Measurements from ENCODE around the gene CHCHD6.
A peak's percentile ranks its signal among the peaks of the same experiment; 100 is the strongest.

Gene CHCHD6

GRCh38 chr3:126946405-126946804 lies 242.4 kb downstream of the CHCHD6 start:
- DNase-seq, result no peak

DNA sequence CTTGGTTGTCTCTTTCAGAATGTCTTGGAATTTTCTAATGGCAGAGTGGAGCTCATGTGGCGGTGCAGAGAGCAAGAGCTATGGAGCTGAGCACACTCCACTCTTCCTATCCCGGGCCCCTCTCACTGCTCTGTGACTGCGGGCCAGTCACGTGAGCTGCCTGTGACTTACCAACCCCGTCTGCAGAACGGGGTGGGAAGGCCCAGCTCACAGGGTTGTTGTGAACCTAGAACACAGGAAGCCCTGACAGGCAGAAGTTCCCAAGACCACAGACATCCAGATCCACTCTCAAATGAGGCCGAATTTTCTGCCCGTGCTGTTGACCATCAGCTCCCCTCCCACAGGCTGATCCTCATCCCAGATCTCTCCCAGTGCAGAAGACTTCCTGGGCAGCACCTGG lies 243.4 kb downstream of the CHCHD6 start:
- peak; percentile 22 for DNase-seq

GRCh38 chr3:126948980-126949535 lies 245.0 kb downstream of the CHCHD6 start:
- no peak for DNase-seq

GRCh38 chr3:126951561-126951960 lies 247.5 kb downstream of the CHCHD6 start:
- no peak for DNase-seq

DNA sequence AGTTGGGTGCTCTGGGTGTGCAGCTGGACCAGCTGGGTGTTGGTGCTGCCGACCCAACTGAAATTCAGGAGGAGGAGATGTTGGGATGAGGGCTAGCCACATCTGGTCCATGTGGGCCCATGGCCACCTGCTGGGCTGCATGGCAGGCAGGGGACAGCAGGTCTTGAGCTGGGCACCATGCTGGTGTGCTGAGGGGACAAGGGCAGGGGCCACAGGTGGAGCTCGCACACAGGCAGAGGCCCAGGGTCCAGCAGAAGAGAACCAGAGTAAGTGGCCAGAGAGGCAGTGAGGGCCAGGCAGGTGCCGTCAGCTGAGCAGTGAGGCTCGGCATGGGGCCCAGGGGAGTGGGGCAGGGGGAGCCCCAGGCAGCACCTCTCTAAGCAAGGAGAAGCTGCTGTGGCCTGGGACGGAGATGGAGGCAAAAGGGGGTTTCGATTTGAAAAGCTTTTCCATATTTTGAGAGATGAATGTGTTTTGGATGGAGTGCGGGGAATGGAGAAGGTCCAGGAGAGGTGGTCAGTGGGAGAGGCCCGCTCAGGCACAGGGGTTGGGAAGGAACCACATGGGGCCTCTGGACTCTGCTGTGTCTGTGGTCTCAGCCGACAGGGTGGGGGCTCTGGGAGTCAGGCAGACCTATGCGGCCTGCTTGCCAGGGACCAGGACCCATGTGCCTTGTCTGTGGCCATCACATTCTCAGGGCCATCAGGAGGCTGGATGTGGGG lies 248.4 kb downstream of the CHCHD6 start:
- DNase-seq, result no peak

DNA sequence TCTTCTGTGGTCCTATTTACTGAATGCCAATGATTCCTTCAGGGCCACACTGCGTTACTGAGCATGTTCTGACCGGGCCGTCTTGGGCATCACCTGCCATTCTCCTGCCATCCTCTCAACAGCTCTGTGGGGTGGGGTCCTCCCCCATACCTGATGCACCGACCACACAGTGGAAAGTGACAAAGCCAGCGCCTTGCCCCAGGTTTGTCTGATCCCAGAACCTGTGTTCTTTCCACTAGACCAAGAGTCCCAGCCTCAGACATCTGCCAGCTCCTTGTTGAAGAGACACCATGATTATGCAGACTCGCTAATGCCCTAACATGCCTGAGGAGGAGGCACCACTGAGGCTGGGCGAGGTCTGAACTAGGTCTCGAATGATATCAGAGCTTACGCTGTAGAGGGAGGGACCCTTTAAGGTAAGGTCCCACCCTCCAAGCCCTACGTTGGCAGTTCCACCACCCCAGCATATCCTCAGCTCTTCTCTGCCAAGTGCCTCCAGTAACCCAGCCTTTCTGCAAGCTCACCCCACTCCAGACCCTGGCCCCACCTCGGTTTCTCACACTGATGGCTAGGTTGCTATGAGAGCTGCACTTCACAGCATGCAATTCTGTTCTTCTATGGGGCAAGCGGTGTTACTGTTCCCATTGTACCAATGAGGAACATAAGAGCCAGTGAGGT lies 249.1 kb downstream of the CHCHD6 start:
- DNase-seq, result no peak

GRCh38 chr3:126954141-126954842 lies 250.3 kb downstream of the CHCHD6 start:
- DNase-seq, result peak; percentile 74

GRCh38 chr3:126955004-126955790 lies 251.2 kb downstream of the CHCHD6 start:
- no peak for DNase-seq

DNA sequence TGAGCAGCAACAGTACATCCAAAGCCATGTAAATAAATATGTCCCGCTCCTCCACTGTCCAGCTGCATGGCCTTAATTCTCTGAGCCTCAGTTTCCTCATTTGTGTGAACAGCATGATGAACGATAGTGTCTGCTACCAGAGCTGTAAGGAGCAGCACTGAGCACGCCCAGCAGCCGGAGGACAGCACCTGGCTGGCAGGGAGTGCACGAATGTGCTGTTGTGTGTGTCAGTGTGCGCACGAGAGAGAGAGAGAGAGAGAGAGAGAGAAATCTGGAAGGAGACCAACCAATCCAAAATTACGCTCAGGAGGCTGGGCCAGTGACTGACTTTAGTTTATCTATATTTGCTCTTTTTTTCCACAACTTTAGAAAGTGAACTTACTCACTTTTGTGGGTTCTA lies 252.3 kb downstream of the CHCHD6 start:
- DNase-seq, result no peak

DNA sequence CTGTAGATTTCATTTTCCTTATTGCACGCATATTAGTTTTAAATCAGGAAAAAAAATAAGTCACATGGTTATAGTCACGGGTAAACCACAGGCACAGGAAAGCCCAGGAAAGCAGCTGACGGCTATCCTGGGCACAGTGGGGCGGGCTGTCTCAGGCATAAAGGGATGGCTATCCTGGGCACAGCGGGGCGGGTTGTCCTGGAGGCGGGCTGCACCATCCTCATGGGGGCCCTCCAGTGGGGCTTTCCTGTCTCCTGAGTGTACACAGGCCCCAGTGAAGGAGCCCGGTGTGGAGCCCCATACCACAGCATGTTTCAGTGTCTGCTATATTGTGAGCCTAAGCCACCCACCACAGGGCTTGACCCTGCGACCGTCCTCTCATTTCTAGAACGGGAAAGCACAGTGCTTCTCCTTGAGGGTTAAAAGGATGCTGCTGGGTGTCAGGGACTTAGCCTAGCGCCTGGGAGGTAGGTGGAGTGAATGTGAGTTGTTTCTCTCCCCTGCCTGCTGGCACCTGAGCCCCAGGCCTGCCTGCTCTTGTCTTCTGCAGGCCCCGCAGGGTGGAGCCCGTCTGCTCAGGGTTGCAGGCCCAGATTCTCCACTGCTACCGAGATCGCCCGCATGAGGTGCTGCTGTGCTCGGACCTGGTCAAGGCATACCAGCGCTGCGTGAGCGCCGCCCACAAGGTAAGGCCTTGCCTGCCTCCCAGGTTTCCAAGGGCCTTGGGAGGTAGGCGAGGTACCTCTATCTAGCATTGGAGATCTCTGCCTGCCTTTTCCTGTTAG lies 253.0 kb downstream of the CHCHD6 start:
- DNase-seq, result peak; percentile 42

DNA sequence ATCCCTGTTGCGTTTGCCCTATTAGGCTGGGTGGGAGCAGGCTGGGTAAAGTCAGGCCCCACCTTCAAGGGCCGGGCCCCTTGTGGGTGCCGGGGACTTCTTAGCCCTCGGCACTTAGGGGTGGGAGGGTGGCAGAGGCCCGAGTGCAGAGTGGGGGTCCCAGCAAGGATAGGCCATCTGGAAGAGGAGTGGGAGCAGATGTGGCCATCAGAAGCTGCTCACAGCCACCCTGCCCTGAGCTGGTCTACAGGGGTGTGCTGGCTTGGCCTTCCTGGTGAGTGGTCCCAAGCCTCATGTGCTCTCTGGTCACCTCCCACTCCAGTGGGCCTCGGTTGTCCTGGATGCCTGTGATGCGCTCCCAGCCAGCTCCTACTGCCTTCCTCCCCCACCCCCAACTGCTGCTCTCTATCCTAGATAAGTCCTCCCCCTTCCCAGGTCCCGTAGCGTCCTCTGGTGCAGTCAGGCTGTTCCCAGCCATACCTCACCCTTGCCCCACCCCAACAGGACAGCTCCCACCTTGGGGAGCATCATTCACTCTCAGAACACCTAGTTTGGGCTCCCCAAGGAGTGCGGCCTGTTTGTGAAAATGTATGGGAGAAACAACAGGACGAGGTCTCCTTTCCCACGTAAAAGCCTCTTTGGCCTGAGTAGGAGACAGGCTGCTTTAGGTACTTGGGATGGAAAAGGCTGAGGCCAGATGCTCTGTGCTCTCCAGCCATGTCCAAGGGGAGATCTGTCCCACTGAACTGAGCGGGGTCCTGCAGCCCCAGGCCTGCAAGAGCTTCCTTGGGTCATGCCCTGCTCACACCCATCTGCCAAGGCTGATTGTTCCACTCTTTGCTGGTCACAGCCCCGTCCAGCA lies 254.0 kb downstream of the CHCHD6 start:
- no peak for DNase-seq

DNA sequence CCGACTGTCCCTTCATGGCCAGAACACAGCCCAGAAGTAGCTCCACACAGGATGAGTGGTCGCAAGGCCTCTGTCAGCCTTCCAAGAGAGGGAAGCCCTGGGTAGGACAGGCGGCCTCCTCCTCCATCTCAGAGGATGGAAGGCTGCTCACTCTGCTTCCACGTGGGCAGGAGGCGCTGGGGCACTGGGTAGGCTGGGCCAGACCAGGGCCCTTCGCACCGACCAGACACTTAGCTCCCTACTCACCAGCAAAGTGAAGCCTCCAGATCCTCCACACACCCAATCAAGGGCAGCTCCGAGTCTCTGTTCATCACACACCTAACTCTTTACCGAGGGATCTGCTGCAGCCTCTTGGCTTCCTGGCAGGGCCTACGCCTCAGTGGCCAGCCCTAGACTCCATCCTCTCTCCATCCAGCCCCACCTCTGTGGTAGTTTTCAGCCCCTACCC lies 254.6 kb downstream of the CHCHD6 start:
- no peak for DNase-seq

DNA sequence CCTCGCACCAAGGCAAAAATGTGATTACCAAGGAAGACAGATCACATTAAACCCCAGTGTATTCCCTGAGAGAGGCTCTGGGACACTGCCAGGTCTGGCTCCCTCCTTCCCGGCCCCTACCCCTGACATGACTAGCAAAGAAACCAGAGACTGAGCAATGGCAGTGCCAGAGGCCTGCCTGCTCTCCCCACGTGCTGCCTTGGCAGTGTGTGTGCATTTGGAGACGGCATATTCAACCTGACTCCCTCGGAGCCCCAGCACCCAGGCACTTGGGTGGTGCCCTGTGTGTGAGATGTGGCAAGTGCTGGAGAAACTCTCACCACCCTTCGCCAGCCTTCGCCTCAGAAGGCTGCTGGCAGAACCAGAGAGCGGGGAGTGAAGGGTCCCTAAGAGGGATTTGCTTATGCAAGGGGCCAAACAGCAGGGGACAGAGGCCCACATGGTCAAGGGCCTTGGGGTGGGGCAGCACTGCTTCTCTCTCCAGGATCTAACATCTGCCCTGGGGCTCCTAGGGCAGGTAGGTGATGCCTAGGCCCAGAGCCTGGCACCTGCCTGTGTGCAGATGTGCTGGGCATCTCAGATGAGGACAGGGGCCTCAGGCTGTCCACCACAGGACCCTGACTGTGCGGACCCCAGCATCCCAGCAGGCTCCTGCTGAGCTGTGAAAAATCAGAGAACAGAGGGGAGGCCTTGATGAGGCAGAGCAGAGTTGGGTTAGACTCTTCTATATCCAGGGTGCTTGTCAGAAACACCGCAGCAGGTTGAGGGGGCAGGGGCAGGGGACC lies 255.3 kb downstream of the CHCHD6 start:
- no peak for DNase-seq

- DNase-seq, result no peak
These were observed 256.0 kb downstream of the CHCHD6 start for GRCh38 chr3:126959921-126960603.

- DNase-seq, result no peak
These were observed 256.6 kb downstream of the CHCHD6 start for GRCh38 chr3:126960604-126960995.

GRCh38 chr3:126961191-126961790 lies 257.3 kb downstream of the CHCHD6 start:
- DNase-seq, result peak; percentile 78

DNA sequence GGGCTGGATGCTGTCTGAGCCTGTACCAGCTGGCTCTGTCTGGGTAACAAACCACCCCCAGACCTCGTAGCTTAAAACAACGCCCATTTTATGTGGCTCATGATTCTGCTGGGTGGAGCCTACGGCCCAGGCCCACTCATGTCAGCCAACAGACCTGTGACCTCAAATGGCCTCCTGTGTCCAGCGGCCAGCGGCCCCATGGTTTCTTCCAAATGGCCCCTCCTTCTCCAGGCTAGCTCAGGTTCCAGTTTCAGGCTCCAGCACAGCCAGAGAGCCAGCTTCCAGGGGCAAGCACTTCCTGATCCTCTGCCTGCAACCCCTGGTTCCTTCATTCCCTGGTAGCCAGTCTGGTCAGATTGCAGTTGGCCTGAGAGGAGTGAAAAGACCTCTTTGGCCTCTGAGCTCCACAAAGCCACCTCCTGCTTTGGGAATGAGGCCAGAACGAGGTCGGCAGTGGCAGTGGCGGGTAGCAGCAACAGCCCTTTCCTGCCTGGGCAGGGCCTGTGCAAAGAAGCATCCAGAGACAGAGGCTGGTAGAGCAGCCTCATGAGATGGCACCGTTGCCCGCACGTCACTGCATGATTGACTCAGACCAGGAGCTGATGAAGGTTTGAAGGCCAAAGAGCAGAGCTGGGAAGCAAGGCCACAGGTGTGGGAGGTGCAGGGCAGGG lies 257.9 kb downstream of the CHCHD6 start:
- peak; percentile 45 for DNase-seq

DNA sequence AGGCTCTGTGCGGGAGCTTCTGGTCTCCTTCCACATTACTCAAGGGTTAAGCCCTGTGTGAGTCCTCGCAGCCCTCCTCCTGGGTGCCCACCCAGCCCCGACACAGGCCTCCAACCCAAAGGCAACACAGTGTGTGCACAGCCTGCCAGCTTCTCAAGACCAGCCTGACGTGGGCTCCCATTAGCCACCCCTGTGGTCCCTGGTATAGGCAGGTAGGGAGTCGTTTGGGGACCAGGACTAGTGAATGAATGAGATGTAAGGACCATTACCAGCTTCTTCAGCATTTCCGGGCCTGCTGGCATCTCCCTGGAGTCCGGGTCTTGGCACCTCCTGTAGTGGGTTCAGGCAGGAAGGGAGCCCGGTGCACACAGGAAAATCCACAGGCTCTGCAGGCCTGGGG lies 258.7 kb downstream of the CHCHD6 start:
- DNase-seq, result no peak

Data from inflammatory macrophage treated with lipopolysaccharide for 4 hours (primary cell).